GM19467 (cell line): Measurements from ENCODE around the gene PIK3C3.
A peak's percentile ranks its signal among the peaks of the same experiment; 100 is the strongest.
"Not testable (repeated sequence)": the region's sequence is repeated elsewhere in the genome, so short reads cannot be mapped to it uniquely, and the experiment has no call there.

Source experiments
- ATAC-seq: cut with Tn5 transposase; IDR thresholded peaks from one replicate; pipeline ENCODE4 v1.9.1; 2021; ENCODE audit warnings: mild to moderate bottlenecking, moderate library complexity; ENCODE audit not compliant: unreplicated experiment

PIK3C3 gene

DNA sequence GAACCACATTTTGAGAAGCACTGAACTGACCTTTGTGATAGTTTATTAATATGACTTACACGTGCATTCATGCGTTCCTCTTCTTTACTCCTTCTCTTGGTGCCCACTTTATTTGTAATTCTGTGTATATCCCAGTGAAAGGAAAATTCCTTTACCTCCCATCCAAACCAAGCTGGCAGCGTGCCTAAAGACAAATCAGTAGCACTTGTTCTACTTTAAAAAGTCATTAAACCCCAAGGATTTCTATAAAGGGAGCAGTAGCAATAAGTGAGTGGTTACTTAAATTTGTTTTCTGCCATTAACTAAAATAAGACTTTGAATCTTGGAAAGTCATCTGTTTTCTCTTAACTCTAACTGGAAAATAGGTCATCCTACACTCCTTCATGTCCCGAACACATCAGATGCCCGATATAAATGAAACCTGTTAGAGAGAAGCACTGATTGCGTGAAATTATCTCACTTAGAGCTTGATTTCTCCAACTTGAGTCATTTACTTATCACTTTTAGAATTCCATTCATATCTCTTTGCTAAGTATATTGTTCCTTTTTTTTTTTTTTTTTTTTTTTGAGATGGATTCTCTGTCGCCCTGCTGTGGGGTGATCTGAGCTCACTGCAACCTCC lies 10.7 kb downstream of the PIK3C3 start:
- no peak for ATAC-seq

- no peak for ATAC-seq
Observed at GRCh38 chr18:41966943-41967342, 11.9 kb downstream of the PIK3C3 start.

DNA sequence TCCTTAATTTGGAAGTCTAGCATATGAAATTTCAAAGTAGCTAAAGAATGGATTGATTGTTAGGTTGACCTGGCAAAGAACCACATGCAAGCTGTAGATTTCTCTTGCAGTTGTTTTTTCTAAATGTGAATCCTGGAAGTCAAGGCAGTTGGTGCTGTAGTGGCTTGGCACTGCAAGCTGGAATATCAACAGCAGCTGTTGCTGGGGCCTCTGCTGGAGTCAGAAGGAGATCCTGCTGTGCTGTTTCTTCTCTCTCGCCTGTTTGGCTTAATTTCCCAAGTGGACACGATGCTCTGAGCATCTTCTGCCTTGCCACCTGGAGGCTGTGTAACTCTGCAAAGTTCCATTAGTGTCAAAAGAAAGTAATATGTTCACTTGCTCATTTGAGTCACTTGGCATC lies 12.6 kb downstream of the PIK3C3 start:
- ATAC-seq: no peak

DNA sequence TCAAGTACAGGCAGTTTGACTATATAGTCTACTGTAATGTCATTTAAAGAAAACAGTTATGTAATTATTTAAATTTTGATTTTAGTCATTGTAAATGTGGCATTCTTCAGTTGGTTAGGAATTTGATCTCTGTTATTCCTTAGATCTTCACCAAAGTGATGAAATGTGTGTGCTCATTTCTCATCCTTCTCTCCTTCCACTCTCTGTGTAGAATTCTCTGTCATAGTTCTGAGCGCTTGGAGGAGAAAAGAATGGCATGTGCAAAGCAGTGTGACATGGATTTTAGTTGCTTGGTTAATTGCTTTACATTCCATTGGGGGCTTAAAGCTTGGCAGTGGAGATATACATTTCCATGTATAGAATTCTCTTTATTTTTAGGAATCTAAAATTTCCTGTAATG lies 14.8 kb downstream of the PIK3C3 start:
- no peak for ATAC-seq

DNA sequence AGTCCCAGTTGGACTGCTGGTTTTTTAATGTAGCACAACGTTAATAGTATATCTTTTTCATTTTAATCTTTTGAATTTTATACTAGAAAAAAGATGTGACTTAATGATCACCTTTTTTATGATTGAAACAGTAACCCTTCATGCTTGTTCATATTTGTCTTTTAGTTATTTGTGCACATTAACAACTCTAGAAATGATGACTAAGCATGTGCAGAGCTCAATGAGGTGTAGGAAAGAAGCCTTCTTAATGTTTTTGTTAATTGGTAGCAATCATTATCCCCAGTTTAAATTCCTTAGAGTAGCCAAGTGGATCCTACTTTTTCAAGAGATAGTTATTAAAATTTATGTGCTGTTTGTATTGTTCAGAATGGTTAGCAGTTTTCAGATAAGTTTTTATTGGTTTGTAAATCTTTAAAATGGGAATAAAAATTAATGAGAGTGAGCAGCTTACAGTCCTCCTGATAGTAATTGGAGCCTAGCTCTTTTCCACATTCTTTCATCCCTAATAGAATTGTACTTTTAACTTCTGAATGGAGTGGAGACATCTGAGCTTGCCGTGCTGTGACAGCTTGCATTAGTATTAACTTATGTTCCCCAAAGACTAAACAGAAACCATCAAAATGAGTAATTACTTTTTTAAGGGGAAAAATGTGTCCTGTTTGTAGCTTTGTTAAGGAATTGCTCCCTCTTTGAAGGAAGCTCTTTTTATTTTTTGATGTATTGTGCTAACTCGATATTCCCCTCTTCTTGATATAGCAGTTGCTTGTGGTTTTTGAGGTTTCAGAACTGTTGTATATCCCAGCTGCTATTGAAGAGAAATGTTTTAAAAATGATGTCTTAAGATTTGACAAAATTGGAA lies 17.3 kb downstream of the PIK3C3 start:
- ATAC-seq: no peak

GRCh38 chr18:41973983-41974382 lies 18.9 kb downstream of the PIK3C3 start:
- ATAC-seq: peak; percentile 43

- ATAC-seq: no peak
Observed at GRCh38 chr18:41974796-41975201, 19.8 kb downstream of the PIK3C3 start.

GRCh38 chr18:41975284-41975683 lies 20.2 kb downstream of the PIK3C3 start:
- ATAC-seq: no peak

- ATAC-seq: no peak
Observed at GRCh38 chr18:41977233-41977632, 22.2 kb downstream of the PIK3C3 start.

DNA sequence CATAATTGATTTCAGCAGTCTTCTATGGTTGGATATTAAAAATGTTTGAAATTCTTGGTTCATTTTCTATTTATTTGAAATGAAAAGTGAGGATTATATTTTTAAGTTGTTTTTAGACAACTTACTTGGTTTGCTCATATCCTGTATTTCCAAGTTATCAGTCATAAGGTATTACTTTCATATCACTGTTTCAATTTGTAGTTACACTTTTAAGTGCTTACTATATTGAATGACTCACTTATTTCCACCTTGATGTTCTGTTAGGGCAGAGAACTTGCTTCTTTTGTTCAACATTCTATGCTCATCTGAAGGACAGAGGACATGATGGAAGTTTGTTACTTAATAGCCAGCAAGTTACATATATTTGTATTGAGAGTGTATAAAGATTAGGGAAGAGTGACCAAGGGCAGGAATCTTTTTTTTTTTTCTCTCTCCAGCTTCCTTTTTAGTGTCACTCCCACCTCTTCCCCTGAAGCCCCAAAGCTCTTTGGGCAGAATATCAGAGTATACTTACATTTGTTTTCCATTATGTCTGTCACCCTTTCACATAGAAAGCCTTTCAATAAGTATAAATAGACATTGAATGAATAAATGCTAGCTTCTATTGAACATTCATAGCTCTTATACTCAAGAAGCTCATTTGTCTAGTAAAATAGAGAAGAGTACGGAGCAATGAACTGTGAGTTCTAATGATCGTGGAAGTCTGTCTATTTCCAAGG lies 28.1 kb downstream of the PIK3C3 start:
- ATAC-seq: peak; percentile 91

- no peak for ATAC-seq
Observed at GRCh38 chr18:41985914-41986313, 30.9 kb downstream of the PIK3C3 start.

GRCh38 chr18:41989508-41989907 lies 34.5 kb downstream of the PIK3C3 start:
- no peak for ATAC-seq

- peak; percentile 66 for ATAC-seq
Observed at GRCh38 chr18:41992066-41992465, 37.0 kb downstream of the PIK3C3 start.

- ATAC-seq: no peak
Observed at GRCh38 chr18:41992703-41993102, 37.7 kb downstream of the PIK3C3 start.

- ATAC-seq: no peak
Observed at GRCh38 chr18:41993151-41993550, 38.1 kb downstream of the PIK3C3 start.

DNA sequence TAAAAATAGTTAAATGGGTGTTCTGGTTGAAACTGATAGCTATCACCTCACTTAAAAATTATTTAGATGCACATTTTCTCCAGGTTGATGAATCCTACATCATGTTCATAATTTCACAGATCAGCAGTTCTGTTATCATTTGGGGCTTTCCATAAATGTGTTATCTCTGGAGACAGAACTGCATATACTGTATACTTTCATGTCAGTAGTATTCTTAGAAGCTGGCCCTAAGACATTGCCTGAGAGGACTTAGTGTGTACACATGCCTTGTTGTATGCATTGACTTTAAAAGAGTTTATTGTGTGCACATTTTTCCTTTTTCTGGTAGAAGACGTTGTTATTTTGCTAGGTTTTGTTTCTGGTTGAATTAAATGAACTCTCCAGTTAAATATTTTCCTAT lies 41.0 kb downstream of the PIK3C3 start:
- no peak for ATAC-seq

GRCh38 chr18:41999751-42000150 lies 44.7 kb downstream of the PIK3C3 start:
- no peak for ATAC-seq

- no peak for ATAC-seq
Observed at GRCh38 chr18:42001801-42002200, 46.8 kb downstream of the PIK3C3 start.

- no peak for ATAC-seq
Observed at GRCh38 chr18:42004653-42005052, 49.6 kb downstream of the PIK3C3 start.

- ATAC-seq: no peak
Observed at GRCh38 chr18:42005782-42006181, 50.7 kb downstream of the PIK3C3 start.

DNA sequence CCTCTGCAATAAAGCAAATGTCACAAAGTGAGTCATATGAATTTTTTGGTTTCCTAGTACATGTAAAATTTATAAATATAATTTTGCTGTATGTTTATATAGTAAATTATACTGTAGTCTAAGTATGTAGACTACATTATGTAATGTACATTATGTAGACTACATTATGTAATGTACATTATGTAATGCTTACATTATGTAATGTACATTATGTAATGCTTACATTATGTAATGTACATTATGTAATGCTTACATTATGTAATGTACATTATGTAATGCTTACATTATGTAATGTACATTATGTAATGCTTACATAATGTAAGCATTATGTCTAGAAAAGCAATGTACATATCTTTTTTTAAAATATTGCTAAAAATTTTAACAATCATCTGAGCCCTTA lies 54.4 kb downstream of the PIK3C3 start:
- not testable (repeated sequence) for ATAC-seq

- ATAC-seq: peak; percentile 100
Observed at GRCh38 chr18:42011053-42011452, 56.0 kb downstream of the PIK3C3 start.
